MCF 10A (cell line): ENCODE measurements around the gene SELPLG. TPM values are rescaled to one million over a fixed set of nuclear protein-coding genes. Genes with fewer than 3 reads are reported as not detected.

Experiments used
- Bru-seq: library from RNA; stranded (reverse); fragments of 400-500 nt; gene quantifications from one replicate; lab custom pipeline; 2021; lab: Mats Ljungman, UMichigan
- BruChase-seq, 2 experiments: library from RNA; stranded (reverse); fragments of 400-500 nt; gene quantifications; one replicate each; lab custom pipeline; 2021; lab: Mats Ljungman, UMichigan
- BruUV-seq: library from RNA; stranded (reverse); fragments of 400-500 nt; replicated peaks from 2 replicates; lab custom pipeline; 2021; lab: Mats Ljungman, UMichigan
- CTCF ChIA-PET: fragments of 300-600 bp; sonication (Branson Sonifier 250); formaldehyde crosslinking; extraction: SDS; loops from one replicate; lab custom pipeline; 2021; ENCODE audit warnings: antibody characterized with exemption, inconsistent platforms; lab: Yijun Ruan, JAX
- POLR2A ChIA-PET: fragments of 300-600, 350-650 bp; sonication (Branson Sonifier 250); formaldehyde crosslinking; extraction: SDS; loops from one replicate; lab custom pipeline; 2020; ENCODE audit warnings: antibody characterized with exemption, inconsistent platforms; lab: Yijun Ruan, JAX
- DNase-seq: peaks from one replicate; pipeline ENCODE4 v3.0.0-alpha.2; 2018; ENCODE audit not compliant: unreplicated experiment
- H3K27ac Mint-ChIP-seq: one replicate; pipeline ENCODE4 v1.8.0; 2022; ENCODE audit warnings: mild to moderate bottlenecking, low read depth, mixed read lengths; ENCODE audit not compliant: unreplicated experiment
- H3K27me3 Mint-ChIP-seq: one replicate; pipeline ENCODE4 v1.8.0; 2022; ENCODE audit warnings: mixed read lengths; ENCODE audit not compliant: insufficient read depth, unreplicated experiment
- H3K36me3 Mint-ChIP-seq: one replicate; pipeline ENCODE4 v1.8.0; 2022; ENCODE audit warnings: mild to moderate bottlenecking, moderate library complexity, mixed read lengths; ENCODE audit not compliant: insufficient read depth, unreplicated experiment
- H3K4me1 Mint-ChIP-seq: one replicate; pipeline ENCODE4 v1.8.0; 2022; ENCODE audit warnings: mixed read lengths; ENCODE audit not compliant: insufficient read depth, unreplicated experiment
- H3K4me3 Mint-ChIP-seq: one replicate; pipeline ENCODE4 v1.8.0; 2022; ENCODE audit warnings: mild to moderate bottlenecking, moderate library complexity, mixed read lengths; ENCODE audit not compliant: unreplicated experiment
- H3K9me3 Mint-ChIP-seq: one replicate; pipeline ENCODE4 v1.8.0; 2022; ENCODE audit warnings: mixed read lengths; ENCODE audit not compliant: unreplicated experiment
- CTCF ChIP-seq: fragments of 200-600 bp; IDR thresholded peaks from one replicate; pipeline ENCODE4 v1.8.0; 2022; ENCODE audit warnings: antibody characterized with exemption, mild to moderate bottlenecking; ENCODE audit not compliant: unreplicated experiment
- intact Hi-C: fragments of 100-400 bp; cut with micrococcal nuclease; formaldehyde crosslinking; loops from 2 replicates; pipeline ENCODE4 v1.14.1; 2022
- long read RNA-seq: library from polyadenylated mRNA; stranded (forward); transcript quantifications from one replicate; pipeline ENCODE4 v2.0.0, GENCODE V29; 2022
- total RNA-seq: library from RNA; stranded (reverse); gene quantifications from 2 replicates; pipeline ENCODE4 v1.2.3, GENCODE V29; 2022

SELPLG gene
- total RNA-seq (0.86 and 1.2 TPM in 2 replicates), Bru-seq, nascent RNA (percentile 35 among the genes with signal in this experiment), BruChase-seq, experiment 1, labeled RNA remaining after a 6-hour chase (percentile 60 among the genes with signal in this experiment), BruChase-seq, experiment 2, labeled RNA remaining after a 2-hour chase (percentile 49 among the genes with signal in this experiment)
- long read RNA-seq, result 0 reads

- H3K27ac Mint-ChIP-seq, result no peak within 1 kb of the TSS
- no peaks in the 10 kb centered on the region for H3K27me3 Mint-ChIP-seq
- no peak for DNase-seq
- no peaks in the 10 kb centered on the region for H3K36me3 Mint-ChIP-seq
- H3K4me3 Mint-ChIP-seq, result no peak within 1 kb of the TSS
- BruUV-seq, result no TSS peak
- CTCF ChIA-PET, result interaction anchor here (0.6 to 8.4 kb wide), 2 partner anchors 17 to 606 kb away, joined by 3 to 52 read pairs; no protein-coding TSS in a partner anchor
- POLR2A ChIA-PET, result no interaction called here
- no peaks in the 10 kb centered on the region for H3K9me3 Mint-ChIP-seq
- peaks cover 8% of the 10 kb centered on the region for H3K4me1 Mint-ChIP-seq
- intact Hi-C loops, result no loop called here
- no peak for TF ChIP-seq CTCF
These were observed at the start of gene SELPLG for GRCh38 chr12:108633534-108634248. SELPLG (minus strand) TSS chr12:108633894; CDS start chr12:108624307, 9,587 bp downstream.

GRCh38 chr12:108681317-108681716, 47.6 kb upstream of the SELPLG start:
- Mint-ChIP-seq H3K27me3 (no peaks in the 10 kb centered on the region), H3K4me1 (peaks cover 36% of the 10 kb centered on the region), H3K27ac (peak overlapping the region; percentile 3), H3K4me3 (no peak overlapping the region), H3K9me3 (no peaks in the 10 kb centered on the region), H3K36me3 (peaks cover 22% of the 10 kb centered on the region)
- no peak for DNase-seq
- intact Hi-C loops, result no loop called here
- ChIA-PET CTCF (interaction anchor here (1.1 to 1.2 kb wide), 2 partner anchors 15 to 64 kb away, joined by 3 to 5 read pairs; no protein-coding TSS in a partner anchor), POLR2A (interaction anchor here (1.1 to 1.5 kb wide), 2 partner anchors 9 to 10 kb away, joined by 8 to 9 read pairs; no protein-coding TSS in a partner anchor)
- BruUV-seq, result no TSS peak
- no peak for TF ChIP-seq CTCF

DNA sequence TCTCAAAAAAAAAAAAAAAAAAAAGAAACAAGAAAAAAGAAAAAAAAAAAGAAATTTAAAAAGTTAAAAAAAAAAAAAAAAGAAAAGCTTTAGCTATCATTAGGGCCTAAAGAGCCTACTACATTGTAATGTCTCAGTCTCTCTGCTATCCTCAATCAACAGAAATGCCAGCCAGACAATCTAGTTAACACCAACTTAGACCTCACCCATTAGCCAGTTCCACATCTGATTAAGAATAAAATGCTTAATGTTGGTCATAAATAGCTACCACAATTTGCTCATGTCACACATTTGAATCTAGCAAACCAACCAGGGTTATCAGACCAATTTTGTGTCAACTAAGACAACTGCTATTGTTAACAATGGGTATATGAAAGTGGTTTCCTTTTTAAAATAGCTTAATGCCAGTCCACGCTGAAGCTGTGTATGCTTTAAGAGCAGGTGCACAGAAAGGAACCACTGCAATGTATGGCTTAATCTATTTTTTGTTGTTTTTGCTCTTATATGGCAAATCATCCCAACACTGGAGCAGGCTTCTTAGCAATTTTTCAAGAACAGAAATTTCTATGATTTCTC, 45.5 kb upstream of the SELPLG start:
- H3K27ac Mint-ChIP-seq, result no peak overlapping the region
- TF ChIP-seq CTCF, result no peak
- BruUV-seq, result no TSS peak
- ChIA-PET CTCF (interaction anchor here (0.7 to 1.1 kb wide), 3 partner anchors 13 to 123 kb away, joined by 3 to 4 read pairs (median 3); no protein-coding TSS in a partner anchor), POLR2A (interaction anchor here (0.7 to 2.6 kb wide), 5 partner anchors 10 to 17 kb away, joined by 3 to 18 read pairs (median 3); no protein-coding TSS in a partner anchor)
- H3K27me3 Mint-ChIP-seq, result no peaks in the 10 kb centered on the region
- DNase-seq, result no peak
- intact Hi-C loops, result no loop called here
- H3K4me3 Mint-ChIP-seq, result no peak overlapping the region
- H3K36me3 Mint-ChIP-seq, result peaks cover 38% of the 10 kb centered on the region
- H3K4me1 Mint-ChIP-seq, result peaks cover 22% of the 10 kb centered on the region
- no peaks in the 10 kb centered on the region for H3K9me3 Mint-ChIP-seq
